Lung (tissue), 12 donors: ENCODE results near the gene PLA2G6. TPM values are rescaled to one million over a fixed set of nuclear protein-coding genes. Genes with fewer than 3 reads are reported as not detected.
A peak's percentile ranks its signal among the peaks of the same experiment; 100 is the strongest.

Source experiments
- ATAC-seq: fragments of 200-7000 bp; cut with Tn5 transposase; one replicate; pipeline ENCODE4 v1.9.1; 2020; ENCODE audit warnings: moderate number of reproducible peaks; ENCODE audit not compliant: insufficient read depth, low FRiP score
- DNase-seq, 3 donors: peaks; one replicate each; pipeline ENCODE4 v3.0.0-alpha.2; 2013 to 2017
- H3K27ac ChIP-seq, 2 donors: one replicate each; pipeline ENCODE4 v1.5.1; 2013; ENCODE audit warnings: mild to moderate bottlenecking in 2 of 2, moderate library complexity in 2 of 2, control low read depth in 1 of 2, inconsistent platforms in 1 of 2, low read depth in 1 of 2, low read length in 1 of 2
- H3K27me3 ChIP-seq, 3 donors: one replicate each; pipeline ENCODE4 v1.5.1; 2013; ENCODE audit warnings: low read length in 2 of 3; ENCODE audit not compliant: control insufficient read depth in 3 of 3, insufficient read depth in 3 of 3
- H3K36me3 ChIP-seq, 4 donors: one replicate each; pipeline ENCODE4 v1.5.1; 2013; ENCODE audit warnings: low read length in 4 of 4, mild to moderate bottlenecking in 1 of 4, moderate library complexity in 1 of 4; ENCODE audit not compliant: control insufficient read depth in 4 of 4, insufficient read depth in 4 of 4
- H3K4me1 ChIP-seq, 5 donors: one replicate each; pipeline ENCODE4 v1.5.1; 2013; ENCODE audit warnings: low read length in 5 of 5, mild to moderate bottlenecking in 2 of 5, moderate library complexity in 1 of 5; ENCODE audit not compliant: control insufficient read depth in 5 of 5, insufficient read depth in 5 of 5
- H3K4me3 ChIP-seq: one replicate; pipeline ENCODE4 v1.5.1; 2013; ENCODE audit warnings: mild to moderate bottlenecking, control low read depth, moderate library complexity
- H3K9ac ChIP-seq, 2 donors: one replicate each; pipeline ENCODE4 v1.5.1; 2013; ENCODE audit warnings: low read length in 2 of 2, control low read depth in 1 of 2; ENCODE audit not compliant: insufficient read depth in 1 of 2
- H3K9me3 ChIP-seq, 4 donors: one replicate each; pipeline ENCODE4 v1.5.1; 2013; ENCODE audit warnings: low read length in 3 of 4, mild to moderate bottlenecking in 1 of 4, moderate library complexity in 1 of 4; ENCODE audit not compliant: control insufficient read depth in 4 of 4, insufficient read depth in 3 of 4
- CTCF ChIP-seq: IDR thresholded peaks from 2 replicates; pipeline ENCODE4 v1.5.1; 2012; ENCODE audit warnings: mild to moderate bottlenecking; ENCODE audit errors: control extremely low read depth, extremely low read depth
- WGBS, 2 donors: extraction: QIAGEN DNeasy Blood & Tissue Kit; methylation state at CpG; one replicate each; pipeline ENCODE4 v1.1.7; 2013; 5-methylcytosine and 5-hydroxymethylcytosine counted together
- polyA plus RNA-seq, 2 donors: library from polyadenylated mRNA; stranded (reverse); fragments of 200-250 nt; gene quantifications; one replicate each; pipeline ENCODE4 v1.2.1, GENCODE V29; 2013
- total RNA-seq, 2 donors: library from RNA; depleted of rRNA in 1 of 2; stranded (reverse); fragments of >200 nt in 1 of 2; gene quantifications; one replicate each; pipeline ENCODE4 v1.2.1, GENCODE V29; 2014 to 2021
- donor health status: control.
- donor health status: control.
- donor health status: Bipolar disorder and iron deficiency.
- donor health status: healthy.
- donor health status: DM: yes; HTN: yes; CAD: no.

Gene PLA2G6
- total and polyA plus RNA-seq, 4 donors = 11.9 to 73.5 (median 37.3) TPM

- Histone ChIP-seq H3K27ac (no peak overlapping the region), H3K4me1 (peaks cover 3 to 28% (median 23%) of the 10 kb centered on the region in 5 donors), H3K9me3 (no peaks in the 10 kb centered on the region), H3K27me3 (no peaks in the 10 kb centered on the region), H3K4me3 (no peak overlapping the region), H3K36me3 (peaks cover 0 to 11% (median 0%) of the 10 kb centered on the region in 4 donors), H3K9ac (no peak overlapping the region)
- ATAC-seq = no peak
- DNase-seq = no peak
- 93 to 95% methylated on average over 7 of the region's 7 CpGs for WGBS, 2 donors
- TF ChIP-seq CTCF = no peak
Measured at GRCh38 chr22:38207898-38208432, 26.3 kb upstream of the PLA2G6 start.

- Histone ChIP-seq H3K27me3 (no peaks in the 10 kb centered on the region), H3K36me3 (peaks cover 0 to 11% (median 0%) of the 10 kb centered on the region in 4 donors), H3K9ac (peak overlapping the region in 1 of 2 donors; percentile 63), H3K9me3 (no peaks in the 10 kb centered on the region), H3K4me3 (no peak overlapping the region), H3K27ac (peak overlapping the region in 1 of 2 donors; percentile 94), H3K4me1 (peaks cover 3 to 37% (median 27%) of the 10 kb centered on the region in 5 donors)
- no peak for TF ChIP-seq CTCF
- WGBS, 2 donors = 71 to 75% methylated on average over 15 of the region's 15 CpGs
- DNase-seq (peak; percentile 96 to 99 (median 96)), ATAC-seq (no peak)
Measured at GRCh38 chr22:38205261-38206128, 23.9 kb upstream of the PLA2G6 start.

GRCh38 chr22:38204784-38205183 lies 23.2 kb upstream of the PLA2G6 start:
- TF ChIP-seq CTCF = no peak
- Histone ChIP-seq H3K36me3 (peaks cover 0 to 9% (median 0%) of the 10 kb centered on the region in 4 donors), H3K9ac (peak overlapping the region in 1 of 2 donors; percentile 63), H3K4me1 (peaks cover 3 to 37% (median 21%) of the 10 kb centered on the region in 5 donors), H3K4me3 (no peak overlapping the region), H3K27ac (peak overlapping the region in 1 of 2 donors; percentile 94), H3K27me3 (no peaks in the 10 kb centered on the region), H3K9me3 (no peaks in the 10 kb centered on the region)
- 53 to 70% methylated on average over 7 of the region's 7 CpGs for WGBS, 2 donors
- no peak for ATAC-seq
- DNase-seq = no peak
